Ureter (tissue), 1 donor: Measurements from ENCODE around the gene MYO19. TPM values are rescaled to one million over a fixed set of nuclear protein-coding genes. Genes with fewer than 3 reads are reported as not detected.
"Not testable (repeated sequence)": the region's sequence is repeated elsewhere in the genome, so short reads cannot be mapped to it uniquely, and the experiment has no call there.

Experiments used
- DNase-seq: peaks from one replicate; pipeline ENCODE4 v3.0.0-alpha.2; 2020; ENCODE audit warnings: low spot score
- total RNA-seq: library from RNA; stranded (reverse); gene quantifications from one replicate; pipeline ENCODE4 v1.2.4, GENCODE V29; 2023
- donor health status: DM: yes; HTN: yes; CAD: no.

MYO19 gene
- total RNA-seq, 1 donor from 2014 or later: 93.7 TPM

- DNase-seq: no peak
These were observed 35.9 kb downstream of the MYO19 start for GRCh38 chr17:36498560-36499300.

DNA sequence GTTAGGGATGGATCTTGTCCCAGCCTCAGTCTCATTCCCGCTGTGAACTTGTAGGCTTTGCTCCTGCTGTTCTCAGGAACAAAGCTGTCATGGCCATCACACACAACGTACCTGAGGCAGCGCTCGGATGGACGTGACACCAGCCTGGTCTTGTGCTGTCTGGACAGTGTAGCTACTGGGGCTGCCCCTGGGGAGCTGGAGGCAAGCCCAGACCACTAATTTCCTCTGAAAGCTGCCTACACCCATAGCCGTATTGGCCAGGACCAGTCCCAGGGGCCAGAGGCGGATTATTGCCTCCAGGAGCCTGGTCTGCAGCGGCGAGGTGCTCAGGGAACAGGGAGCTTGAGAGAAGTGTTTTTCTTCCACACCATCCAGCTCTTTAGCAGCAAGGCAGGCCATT, 36.5 kb downstream of the MYO19 start:
- DNase-seq: no peak

- DNase-seq: no peak
These were observed 38.5 kb downstream of the MYO19 start for GRCh38 chr17:36496018-36496789.

DNA sequence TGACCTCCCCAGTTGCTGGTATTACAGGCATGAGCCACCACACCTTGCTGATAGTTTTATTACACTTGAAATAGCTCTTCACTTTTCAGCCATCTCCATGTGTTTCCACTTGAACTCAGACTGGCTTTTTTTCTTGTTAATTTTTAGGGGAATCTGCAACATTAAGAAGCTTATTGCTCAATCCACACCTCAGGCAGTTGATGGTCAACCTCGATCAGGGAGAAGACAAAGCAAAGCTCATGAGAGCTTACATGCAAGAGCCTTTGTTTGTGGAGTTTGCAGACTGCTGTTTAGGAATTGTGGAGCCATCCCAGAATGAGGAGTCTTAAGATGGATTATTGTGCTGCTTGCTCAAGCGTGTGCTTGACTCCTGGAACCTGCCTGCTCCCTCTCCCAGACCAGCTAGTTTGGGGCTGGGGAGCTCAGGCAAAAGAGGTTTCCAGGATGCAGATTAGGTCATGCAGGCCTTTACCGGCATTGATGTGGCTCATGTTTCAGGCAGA, 39.5 kb downstream of the MYO19 start:
- no peak for DNase-seq

GRCh38 chr17:36494674-36495073, 40.0 kb downstream of the MYO19 start:
- no peak for DNase-seq

- no peak for DNase-seq
These were observed 40.7 kb downstream of the MYO19 start for GRCh38 chr17:36493956-36494355.

DNA sequence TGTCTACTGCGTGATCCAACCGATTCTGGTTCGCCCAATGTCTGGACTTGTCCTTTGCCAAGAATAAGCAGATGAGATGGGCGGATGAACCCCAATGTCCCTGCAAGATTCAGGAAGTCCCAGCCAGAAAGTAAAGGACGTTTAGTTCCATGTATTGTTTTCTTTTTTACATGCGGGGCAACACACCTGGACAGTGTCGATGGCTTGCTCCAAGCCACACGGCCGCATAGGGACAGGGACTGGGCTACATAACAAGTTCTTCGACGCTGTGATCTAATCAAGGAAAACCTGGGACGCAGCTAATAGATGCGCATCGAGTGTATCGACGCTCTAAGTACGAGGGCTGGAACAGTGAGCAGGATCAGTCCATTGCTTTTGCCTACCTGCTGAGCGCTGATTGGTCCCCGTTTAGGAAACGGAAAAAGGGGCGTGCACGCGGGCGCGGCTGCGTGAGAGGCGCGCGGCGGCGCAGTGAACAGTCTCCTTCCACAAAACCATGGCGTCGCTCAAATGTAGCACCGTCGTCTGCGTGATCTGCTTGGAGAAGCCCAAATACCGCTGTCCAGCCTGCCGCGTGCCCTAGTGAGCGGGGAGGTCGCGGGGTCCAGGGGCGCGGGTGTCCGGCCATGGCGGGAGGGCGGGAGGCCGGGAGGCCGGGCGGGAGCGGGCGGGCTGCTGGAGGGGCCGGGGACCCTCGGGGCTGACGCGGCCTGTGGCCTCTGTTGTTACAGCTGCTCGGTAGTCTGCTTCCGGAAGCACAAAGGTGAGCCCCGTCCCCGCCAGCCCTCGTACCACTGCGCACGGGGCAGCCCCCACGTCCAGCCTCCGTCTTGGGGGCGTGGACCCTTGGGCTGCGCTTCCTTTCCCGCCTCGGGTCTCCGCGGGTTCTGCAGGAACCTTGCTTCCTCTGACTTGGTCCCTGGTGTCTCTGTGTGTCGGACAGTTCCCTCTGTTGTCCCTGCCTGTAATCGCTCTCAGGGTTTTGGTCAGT, 48.2 kb downstream of the MYO19 start, which contains the start of gene ZNHIT3:
TSS of gene ZNHIT3 (plus strand) at position 478 of the 991 bp plus-strand sequence. CDS start at position 497, 19 bp downstream.
- peak; percentile 94 for DNase-seq

GRCh38 chr17:36485805-36486203, 48.9 kb downstream of the MYO19 start:
- DNase-seq: no peak

DNA sequence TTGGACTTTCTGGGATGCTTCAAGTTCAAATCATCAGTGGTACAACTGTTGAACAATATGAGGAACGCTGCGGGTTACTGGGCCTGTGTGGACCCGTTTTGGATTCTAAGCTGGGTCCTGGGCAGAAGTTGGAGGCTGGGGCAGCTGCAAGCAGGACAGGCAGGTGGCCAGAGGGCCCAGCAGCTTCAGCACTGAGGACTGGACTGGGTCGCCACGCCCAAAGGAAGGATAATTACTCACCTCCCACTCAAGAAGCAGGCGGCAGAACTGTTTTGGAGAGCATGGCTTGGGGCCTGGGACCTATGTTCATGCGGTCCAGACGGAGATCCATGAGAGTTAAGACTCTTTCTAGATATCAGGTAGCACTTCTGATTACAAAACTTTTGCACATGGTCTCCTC, 49.6 kb downstream of the MYO19 start:
- no peak for DNase-seq

GRCh38 chr17:36484021-36484420, 50.6 kb downstream of the MYO19 start:
- not testable (repeated sequence) for DNase-seq

- peak; percentile 82 for DNase-seq
These were observed 51.8 kb downstream of the MYO19 start for GRCh38 chr17:36482611-36483504.

DNA sequence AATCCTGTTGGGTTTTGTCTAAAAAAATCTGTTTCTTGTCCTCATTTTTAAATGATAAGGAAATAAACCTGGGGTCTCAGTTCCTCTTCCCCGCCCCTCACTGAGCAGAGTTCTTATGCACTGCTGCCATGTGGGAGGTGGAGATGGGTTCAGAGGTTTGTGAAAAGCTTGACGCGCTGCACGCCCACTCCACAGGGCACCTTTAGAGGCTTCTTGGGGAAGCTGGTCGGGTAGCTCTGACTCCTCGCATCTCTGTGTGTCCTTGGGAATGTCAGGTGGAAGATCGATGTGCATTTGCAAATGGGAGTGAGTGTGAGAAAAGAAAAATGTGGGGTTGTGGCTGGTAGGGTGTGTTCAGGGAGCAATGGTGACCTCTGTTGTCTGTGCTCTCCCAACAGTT, 52.8 kb downstream of the MYO19 start:
- no peak for DNase-seq

- DNase-seq: no peak
These were observed 59.2 kb downstream of the MYO19 start for GRCh38 chr17:36475346-36475970.

GRCh38 chr17:36474571-36474970, 60.1 kb downstream of the MYO19 start:
- DNase-seq: no peak

GRCh38 chr17:36470499-36470898, 64.2 kb downstream of the MYO19 start:
- no peak for DNase-seq

GRCh38 chr17:36469733-36470132, 64.9 kb downstream of the MYO19 start:
- no peak for DNase-seq

GRCh38 chr17:36468903-36469635, 65.6 kb downstream of the MYO19 start:
- no peak for DNase-seq

DNA sequence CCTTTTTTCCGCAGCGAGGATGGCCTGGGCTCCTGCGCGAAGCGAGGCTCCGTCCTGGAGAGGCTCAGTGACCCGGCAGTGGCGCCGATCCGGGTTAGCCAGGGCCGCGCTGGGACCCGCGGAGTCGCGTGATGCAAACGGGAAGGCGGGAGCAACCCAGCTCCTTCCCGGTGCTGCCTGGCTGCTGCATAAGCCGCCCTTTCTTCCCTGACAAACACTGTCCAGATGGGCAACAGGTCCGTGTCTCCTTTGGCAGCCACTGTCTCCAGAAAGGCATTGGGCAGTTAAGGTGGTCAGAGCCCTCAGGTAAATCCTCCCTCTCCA, 69.9 kb downstream of the MYO19 start:
- DNase-seq: no peak

- peak; percentile 79 for DNase-seq
These were observed 70.5 kb downstream of the MYO19 start for GRCh38 chr17:36463916-36464764.
